Vagina (tissue), 2 donors: ENCODE data around the gene NUDT1.

Experiments used
- CTCF ChIP-seq, 3 experiments: fragments of 450-650 bp in 2 of 3; fragments of 200-600 bp in 1 of 3; sonication (generic) in 1 of 3; IDR thresholded peaks; one replicate each; pipeline ENCODE4 v1.5.1; 2017 to 2019; ENCODE audit warnings: antibody characterized with exemption in 3 of 3, mild to moderate bottlenecking in 2 of 3, moderate library complexity in 2 of 3
- POLR2A ChIP-seq, 2 donors: fragments of 450-650 bp; IDR thresholded peaks; one replicate each; pipeline ENCODE4 v1.6.1; 2017; ENCODE audit warnings: antibody characterized with exemption in 2 of 2, mild to moderate bottlenecking in 2 of 2, moderate library complexity in 2 of 2
- POLR2AphosphoS5 ChIP-seq, 2 donors: sonication (generic); formaldehyde crosslinking; IDR thresholded peaks; one replicate each; pipeline ENCODE4 v1.9.0; 2017; ENCODE audit warnings: antibody characterized with exemption in 2 of 2, mild to moderate bottlenecking in 2 of 2, low read depth in 1 of 2; ENCODE audit not compliant: insufficient read depth in 1 of 2

GRCh38 chr7:2225336-2225735, 16.7 kb upstream of the NUDT1 start:
- TF ChIP-seq POLR2A (IDR thresholded peaks at IDR 0.05) = no peak
- TF ChIP-seq CTCF (IDR thresholded peaks at IDR 0.05) = no peak
- TF ChIP-seq POLR2AphosphoS5 (IDR thresholded peaks at IDR 0.05; ENCODE audit: insufficient read depth in 1 of 2, low read depth in 1 of 2) = no peak
